GM12878 (cell line): Measurements from ENCODE around the gene ITGAV.

Experiments
- BCL11A ChIP-seq: IDR thresholded peaks from 2 replicates; pipeline ENCODE4 v1.6.1; 2011; ENCODE audit warnings: low read depth, low read length
- GABPA ChIP-seq: IDR thresholded peaks from 2 replicates; pipeline ENCODE4 v1.6.1; 2014; ENCODE audit warnings: antibody characterized with exemption, low read depth, mild to moderate bottlenecking, inconsistent platforms
- HDAC6 ChIP-seq: fragments of 200-600 bp; sonication (generic); IDR thresholded peaks from one replicate; pipeline ENCODE4 v1.8.0; 2017; ENCODE audit warnings: antibody characterized with exemption; ENCODE audit not compliant: unreplicated experiment
- POLR2AphosphoS5 ChIP-seq: IDR thresholded peaks from 2 replicates; pipeline ENCODE4 v1.6.1; 2011; ENCODE audit warnings: mild to moderate bottlenecking, low read length, inconsistent platforms
- SIX5 ChIP-seq: IDR thresholded peaks from 2 replicates; pipeline ENCODE4 v1.6.1; 2011; ENCODE audit warnings: mild to moderate bottlenecking, low read depth, low read length, moderate library complexity; ENCODE audit not compliant: severe bottlenecking
- TAF1 ChIP-seq: IDR thresholded peaks from 2 replicates; pipeline ENCODE4 v1.6.1; 2011; ENCODE audit warnings: mild to moderate bottlenecking, low read depth, low read length, borderline replicate concordance
- TF ChIP-seq, protein P1 (sequence below): IDR thresholded peaks from 2 replicates; pipeline ENCODE4 v1.6.1; 2012; ENCODE audit warnings: low read length, inconsistent platforms
- TF ChIP-seq, protein P2 (sequence below), 3 experiments: IDR thresholded peaks in 2 of 3; conservative IDR thresholded peaks in 1 of 3; 2 replicates each; pipeline ENCODE4 v1.5.1; 2011; ENCODE audit warnings: low read depth in 3 of 3, low read length in 3 of 3, mild to moderate bottlenecking in 3 of 3, control low read depth in 2 of 3, moderate library complexity in 2 of 3, inconsistent platforms in 1 of 3, mixed read lengths in 1 of 3; ENCODE audit not compliant: control insufficient read depth in 2 of 3, insufficient read depth in 1 of 3; ENCODE audit errors: extremely low read depth in 1 of 3
- TF ChIP-seq, protein P3 (sequence below): IDR thresholded peaks from 2 replicates; pipeline ENCODE4 v1.6.1; 2011; ENCODE audit warnings: mild to moderate bottlenecking, low read depth, low read length, moderate library complexity; ENCODE audit not compliant: insufficient replicate concordance
- TF ChIP-seq, protein P4 (sequence below): IDR thresholded peaks from 2 replicates; pipeline ENCODE4 v1.6.1; 2012; ENCODE audit warnings: mild to moderate bottlenecking, low read depth, low read length

DNA sequence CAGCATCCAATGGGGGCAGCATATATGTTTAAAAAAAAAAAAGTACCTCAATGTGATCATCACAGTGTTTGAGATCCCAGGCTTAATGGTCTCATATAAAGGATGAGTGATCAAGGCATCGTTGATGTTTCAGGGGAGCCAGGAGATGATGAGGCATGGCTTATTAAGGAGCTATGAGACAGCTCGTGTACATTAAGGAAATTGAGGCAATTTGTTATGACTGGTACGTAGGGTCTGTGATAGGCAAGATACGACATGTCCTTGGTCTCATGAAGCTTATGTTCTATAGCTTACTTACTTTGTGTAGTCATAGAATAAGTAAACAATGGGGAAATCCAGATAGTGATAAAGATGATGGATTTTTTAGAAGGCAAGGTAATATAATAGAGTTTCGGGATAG is 54.9 kb downstream of the ITGAV start:
- TF ChIP-seq HDAC6 (no peak), GABPA (no peak), TAF1 (no peak), SIX5 (no peak), BCL11A (no peak), POLR2AphosphoS5 (no peak)
- TF ChIP-seq, protein P1, sequence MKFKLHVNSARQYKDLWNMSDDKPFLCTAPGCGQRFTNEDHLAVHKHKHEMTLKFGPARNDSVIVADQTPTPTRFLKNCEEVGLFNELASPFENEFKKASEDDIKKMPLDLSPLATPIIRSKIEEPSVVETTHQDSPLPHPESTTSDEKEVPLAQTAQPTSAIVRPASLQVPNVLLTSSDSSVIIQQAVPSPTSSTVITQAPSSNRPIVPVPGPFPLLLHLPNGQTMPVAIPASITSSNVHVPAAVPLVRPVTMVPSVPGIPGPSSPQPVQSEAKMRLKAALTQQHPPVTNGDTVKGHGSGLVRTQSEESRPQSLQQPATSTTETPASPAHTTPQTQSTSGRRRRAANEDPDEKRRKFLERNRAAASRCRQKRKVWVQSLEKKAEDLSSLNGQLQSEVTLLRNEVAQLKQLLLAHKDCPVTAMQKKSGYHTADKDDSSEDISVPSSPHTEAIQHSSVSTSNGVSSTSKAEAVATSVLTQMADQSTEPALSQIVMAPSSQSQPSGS = no peak
- TF ChIP-seq, protein P2, sequence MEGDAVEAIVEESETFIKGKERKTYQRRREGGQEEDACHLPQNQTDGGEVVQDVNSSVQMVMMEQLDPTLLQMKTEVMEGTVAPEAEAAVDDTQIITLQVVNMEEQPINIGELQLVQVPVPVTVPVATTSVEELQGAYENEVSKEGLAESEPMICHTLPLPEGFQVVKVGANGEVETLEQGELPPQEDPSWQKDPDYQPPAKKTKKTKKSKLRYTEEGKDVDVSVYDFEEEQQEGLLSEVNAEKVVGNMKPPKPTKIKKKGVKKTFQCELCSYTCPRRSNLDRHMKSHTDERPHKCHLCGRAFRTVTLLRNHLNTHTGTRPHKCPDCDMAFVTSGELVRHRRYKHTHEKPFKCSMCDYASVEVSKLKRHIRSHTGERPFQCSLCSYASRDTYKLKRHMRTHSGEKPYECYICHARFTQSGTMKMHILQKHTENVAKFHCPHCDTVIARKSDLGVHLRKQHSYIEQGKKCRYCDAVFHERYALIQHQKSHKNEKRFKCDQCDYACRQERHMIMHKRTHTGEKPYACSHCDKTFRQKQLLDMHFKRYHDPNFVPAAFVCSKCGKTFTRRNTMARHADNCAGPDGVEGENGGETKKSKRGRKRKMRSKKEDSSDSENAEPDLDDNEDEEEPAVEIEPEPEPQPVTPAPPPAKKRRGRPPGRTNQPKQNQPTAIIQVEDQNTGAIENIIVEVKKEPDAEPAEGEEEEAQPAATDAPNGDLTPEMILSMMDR (IDR thresholded peaks at IDR 0.05 in 2 of 3, conservative IDR thresholded peaks at IDR 0.05 in 1 of 3; ENCODE audit: control insufficient read depth in 2 of 3, extremely low read depth in 1 of 3, insufficient read depth in 1 of 3, low read depth in 3 of 3, low read length in 3 of 3) = no peak
- TF ChIP-seq, protein P3, sequence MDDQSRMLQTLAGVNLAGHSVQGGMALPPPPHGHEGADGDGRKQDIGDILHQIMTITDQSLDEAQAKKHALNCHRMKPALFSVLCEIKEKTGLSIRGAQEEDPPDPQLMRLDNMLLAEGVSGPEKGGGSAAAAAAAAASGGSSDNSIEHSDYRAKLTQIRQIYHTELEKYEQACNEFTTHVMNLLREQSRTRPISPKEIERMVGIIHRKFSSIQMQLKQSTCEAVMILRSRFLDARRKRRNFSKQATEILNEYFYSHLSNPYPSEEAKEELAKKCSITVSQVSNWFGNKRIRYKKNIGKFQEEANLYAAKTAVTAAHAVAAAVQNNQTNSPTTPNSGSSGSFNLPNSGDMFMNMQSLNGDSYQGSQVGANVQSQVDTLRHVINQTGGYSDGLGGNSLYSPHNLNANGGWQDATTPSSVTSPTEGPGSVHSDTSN = no peak
- TF ChIP-seq, protein P4, sequence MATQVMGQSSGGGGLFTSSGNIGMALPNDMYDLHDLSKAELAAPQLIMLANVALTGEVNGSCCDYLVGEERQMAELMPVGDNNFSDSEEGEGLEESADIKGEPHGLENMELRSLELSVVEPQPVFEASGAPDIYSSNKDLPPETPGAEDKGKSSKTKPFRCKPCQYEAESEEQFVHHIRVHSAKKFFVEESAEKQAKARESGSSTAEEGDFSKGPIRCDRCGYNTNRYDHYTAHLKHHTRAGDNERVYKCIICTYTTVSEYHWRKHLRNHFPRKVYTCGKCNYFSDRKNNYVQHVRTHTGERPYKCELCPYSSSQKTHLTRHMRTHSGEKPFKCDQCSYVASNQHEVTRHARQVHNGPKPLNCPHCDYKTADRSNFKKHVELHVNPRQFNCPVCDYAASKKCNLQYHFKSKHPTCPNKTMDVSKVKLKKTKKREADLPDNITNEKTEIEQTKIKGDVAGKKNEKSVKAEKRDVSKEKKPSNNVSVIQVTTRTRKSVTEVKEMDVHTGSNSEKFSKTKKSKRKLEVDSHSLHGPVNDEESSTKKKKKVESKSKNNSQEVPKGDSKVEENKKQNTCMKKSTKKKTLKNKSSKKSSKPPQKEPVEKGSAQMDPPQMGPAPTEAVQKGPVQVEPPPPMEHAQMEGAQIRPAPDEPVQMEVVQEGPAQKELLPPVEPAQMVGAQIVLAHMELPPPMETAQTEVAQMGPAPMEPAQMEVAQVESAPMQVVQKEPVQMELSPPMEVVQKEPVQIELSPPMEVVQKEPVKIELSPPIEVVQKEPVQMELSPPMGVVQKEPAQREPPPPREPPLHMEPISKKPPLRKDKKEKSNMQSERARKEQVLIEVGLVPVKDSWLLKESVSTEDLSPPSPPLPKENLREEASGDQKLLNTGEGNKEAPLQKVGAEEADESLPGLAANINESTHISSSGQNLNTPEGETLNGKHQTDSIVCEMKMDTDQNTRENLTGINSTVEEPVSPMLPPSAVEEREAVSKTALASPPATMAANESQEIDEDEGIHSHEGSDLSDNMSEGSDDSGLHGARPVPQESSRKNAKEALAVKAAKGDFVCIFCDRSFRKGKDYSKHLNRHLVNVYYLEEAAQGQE = no peak
